Activated CD4-positive, alpha-beta T cell treated with anti-CD3 and anti-CD28 coated beads, Interleukin-2, amount 50 U/mL, for 1 hour (primary cell): ENCODE data around the gene C5orf22.
A peak's percentile ranks its signal among the peaks of the same experiment; 100 is the strongest.
"Not testable (repeated sequence)": the region's sequence is repeated elsewhere in the genome, so short reads cannot be mapped to it uniquely, and the experiment has no call there.

Source experiments
- DNase-seq: peaks from one replicate; pipeline ENCODE4 v3.0.0-alpha.2; 2020

Gene C5orf22

GRCh38 chr5:31531888-31532547 lies at the start of gene C5orf22, which contains the start of gene DROSHA:
Gene C5orf22, plus strand, starts transcription at chr5:31532301. Its CDS starts 92 bp downstream, at chr5:31532393.
Gene DROSHA, minus strand, starts transcription at chr5:31532093. Its CDS starts 3,034 bp downstream, at chr5:31529059.
- peak; percentile 90 for DNase-seq

- no peak for DNase-seq
Observed at GRCh38 chr5:31485376-31486207, 46.5 kb upstream of the C5orf22 start.

- DNase-seq = no peak
Observed at GRCh38 chr5:31486441-31486840, 45.7 kb upstream of the C5orf22 start.

- DNase-seq = no peak
Observed at GRCh38 chr5:31487506-31487905, 44.6 kb upstream of the C5orf22 start.

- no peak for DNase-seq
Observed at GRCh38 chr5:31492869-31493268, 39.2 kb upstream of the C5orf22 start.

GRCh38 chr5:31495336-31495735 lies 36.8 kb upstream of the C5orf22 start:
- DNase-seq = no peak

- DNase-seq = no peak
Observed at GRCh38 chr5:31496301-31496700, 35.8 kb upstream of the C5orf22 start.

- no peak for DNase-seq
Observed at GRCh38 chr5:31496891-31497290, 35.2 kb upstream of the C5orf22 start.

GRCh38 chr5:31500256-31500655 lies 31.8 kb upstream of the C5orf22 start:
- DNase-seq = no peak

GRCh38 chr5:31502506-31502905 lies 29.6 kb upstream of the C5orf22 start:
- DNase-seq = no peak

- DNase-seq = no peak
Observed at GRCh38 chr5:31504529-31504928, 27.6 kb upstream of the C5orf22 start.

- no peak for DNase-seq
Observed at GRCh38 chr5:31511305-31511704, 20.8 kb upstream of the C5orf22 start.

- no peak for DNase-seq
Observed at GRCh38 chr5:31516802-31517201, 15.3 kb upstream of the C5orf22 start.

GRCh38 chr5:31523041-31523440 lies 9.1 kb upstream of the C5orf22 start:
- DNase-seq = no peak

GRCh38 chr5:31530541-31531265 lies 1.4 kb upstream of the C5orf22 start:
- no peak for DNase-seq

- DNase-seq = peak; percentile 11
Observed at GRCh38 chr5:31531543-31531887, 586 bp upstream of the C5orf22 start.

GRCh38 chr5:31534527-31535046 lies 2.5 kb downstream of the C5orf22 start:
- no peak for DNase-seq

GRCh38 chr5:31536873-31537272 lies 4.8 kb downstream of the C5orf22 start:
- no peak for DNase-seq

GRCh38 chr5:31537349-31537748 lies 5.2 kb downstream of the C5orf22 start:
- DNase-seq = no peak

GRCh38 chr5:31537851-31538250 lies 5.8 kb downstream of the C5orf22 start:
- DNase-seq = no peak

GRCh38 chr5:31549114-31549513 lies 17.0 kb downstream of the C5orf22 start:
- DNase-seq = not testable (repeated sequence)

- no peak for DNase-seq
Observed at GRCh38 chr5:31551878-31552277, 19.8 kb downstream of the C5orf22 start.

GRCh38 chr5:31553863-31554262 lies 21.8 kb downstream of the C5orf22 start:
- DNase-seq = no peak
